ENCODE measurements around the gene GDAP1L1.

Gene GDAP1L1

GRCh38 chr20:44247131-44247571, at the start of gene GDAP1L1:
GDAP1L1 (plus strand) TSS chr20:44247308; CDS start chr20:44247335, 27 bp downstream.
- peak; percentile 63 for DNase-seq (ENCODE audit: low spot score)

- DNase-seq (ENCODE audit: low spot score): no peak
Observed at GRCh38 chr20:44198872-44199271, 48.2 kb upstream of the GDAP1L1 start.

GRCh38 chr20:44199877-44200276, 47.2 kb upstream of the GDAP1L1 start:
- no peak for DNase-seq (ENCODE audit: low spot score)

GRCh38 chr20:44200371-44200770, 46.7 kb upstream of the GDAP1L1 start:
- no peak for DNase-seq (ENCODE audit: low spot score)

GRCh38 chr20:44200983-44201382, 46.1 kb upstream of the GDAP1L1 start:
- DNase-seq (ENCODE audit: low spot score): no peak

GRCh38 chr20:44203161-44203560, 43.9 kb upstream of the GDAP1L1 start:
- no peak for DNase-seq (ENCODE audit: low spot score)

GRCh38 chr20:44204156-44204831, 42.8 kb upstream of the GDAP1L1 start:
- DNase-seq (ENCODE audit: low spot score): no peak

- DNase-seq (ENCODE audit: low spot score): no peak
Observed at GRCh38 chr20:44204832-44205215, 42.3 kb upstream of the GDAP1L1 start.

- DNase-seq (ENCODE audit: low spot score): no peak
Observed at GRCh38 chr20:44206132-44206531, 41.0 kb upstream of the GDAP1L1 start.

GRCh38 chr20:44207126-44207723, 39.9 kb upstream of the GDAP1L1 start:
- DNase-seq (ENCODE audit: low spot score): no peak

- DNase-seq (ENCODE audit: low spot score): no peak
Observed at GRCh38 chr20:44208165-44208564, 38.9 kb upstream of the GDAP1L1 start.

- DNase-seq (ENCODE audit: low spot score): no peak
Observed at GRCh38 chr20:44208770-44209169, 38.3 kb upstream of the GDAP1L1 start.

GRCh38 chr20:44209686-44210405, 37.3 kb upstream of the GDAP1L1 start:
- DNase-seq (ENCODE audit: low spot score): no peak

GRCh38 chr20:44210406-44211176, 36.5 kb upstream of the GDAP1L1 start, which contains the start of gene OSER1:
OSER1 (minus strand) TSS chr20:44210771; CDS start chr20:44206957, 3,814 bp downstream.
- DNase-seq (ENCODE audit: low spot score): peak; percentile 99

GRCh38 chr20:44211177-44212039, 35.7 kb upstream of the GDAP1L1 start:
- DNase-seq (ENCODE audit: low spot score): peak; percentile 56

GRCh38 chr20:44212792-44213191, 34.3 kb upstream of the GDAP1L1 start:
- DNase-seq (ENCODE audit: low spot score): no peak

GRCh38 chr20:44215125-44215524, 32.0 kb upstream of the GDAP1L1 start:
- peak; percentile 82 for DNase-seq (ENCODE audit: low spot score)

- peak; percentile 68 for DNase-seq (ENCODE audit: low spot score)
Observed at GRCh38 chr20:44217342-44218092, 29.6 kb upstream of the GDAP1L1 start.

- no peak for DNase-seq (ENCODE audit: low spot score)
Observed at GRCh38 chr20:44218446-44218845, 28.7 kb upstream of the GDAP1L1 start.

GRCh38 chr20:44219170-44219730, 27.9 kb upstream of the GDAP1L1 start:
- DNase-seq (ENCODE audit: low spot score): no peak

All from cerebellar cortex (tissue), 1 donor.